Stimulated activated CD4-positive, alpha-beta T cell treated with anti-CD3 and anti-CD28 coated beads, Interleukin-1b, Interleukin-23, amount 100 ng/mL, for 4 hours (primary cell): Measurements from ENCODE around the gene KIRREL3.

Source experiments
- DNase-seq, 2 donors: peaks; one replicate each; pipeline ENCODE4 v3.0.0-alpha.2; 2020; ENCODE audit warnings: low read depth in 2 of 2

Gene KIRREL3

DNA sequence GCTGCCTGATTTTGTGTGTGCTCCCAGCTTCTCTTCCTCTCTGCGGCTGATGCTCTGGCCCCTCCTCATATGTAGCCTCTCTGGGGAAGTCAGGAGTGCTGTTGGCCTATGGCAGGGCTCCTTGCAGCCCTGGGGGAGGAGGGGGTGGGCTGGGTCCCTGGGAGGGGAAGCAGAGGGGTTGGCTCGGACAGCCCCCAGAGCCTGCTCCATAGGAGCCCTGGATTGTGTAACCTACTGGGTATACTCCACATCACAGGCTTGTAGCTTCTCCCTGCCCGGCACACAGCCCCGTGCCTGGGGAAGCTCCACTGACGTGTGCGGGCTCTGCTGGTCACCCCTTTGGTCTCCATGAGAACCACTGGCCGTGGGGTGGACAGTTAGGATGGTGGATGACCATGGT, 531.3 kb downstream of the KIRREL3 start:
- no peak for DNase-seq

DNA sequence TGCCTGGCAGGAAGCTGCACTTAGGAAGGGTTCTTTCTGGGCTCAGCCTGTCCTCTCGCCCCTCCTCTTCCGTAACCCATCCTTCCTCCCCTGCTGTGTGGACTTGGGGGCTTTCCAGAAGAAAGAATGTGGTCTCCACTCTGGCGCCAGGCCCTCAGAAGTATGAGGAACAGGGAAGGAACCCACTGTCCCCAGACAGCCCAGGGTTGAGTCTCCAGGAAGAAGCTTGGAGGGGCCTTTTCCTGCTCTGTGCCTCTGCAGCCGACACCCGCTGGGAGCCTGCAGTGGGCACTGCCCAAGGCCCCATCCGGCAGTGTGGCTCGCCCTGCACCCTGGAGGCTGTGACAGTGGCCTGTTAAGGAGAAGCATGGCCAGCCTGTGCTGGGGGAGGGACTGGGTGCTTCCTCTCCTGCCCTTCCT, 532.5 kb downstream of the KIRREL3 start:
- DNase-seq, result no peak

- DNase-seq, result no peak
These were observed 533.1 kb downstream of the KIRREL3 start for GRCh38 chr11:126467471-126467870.

- no peak for DNase-seq
These were observed 533.6 kb downstream of the KIRREL3 start for GRCh38 chr11:126467046-126467370.

GRCh38 chr11:126466236-126467045, 534.1 kb downstream of the KIRREL3 start:
- no peak for DNase-seq

- no peak for DNase-seq
These were observed 534.9 kb downstream of the KIRREL3 start for GRCh38 chr11:126465573-126466188.

GRCh38 chr11:126464796-126465195, 535.8 kb downstream of the KIRREL3 start:
- no peak for DNase-seq

GRCh38 chr11:126462422-126462821, 538.1 kb downstream of the KIRREL3 start:
- DNase-seq, result no peak

- no peak for DNase-seq
These were observed 538.6 kb downstream of the KIRREL3 start for GRCh38 chr11:126461996-126462395.

DNA sequence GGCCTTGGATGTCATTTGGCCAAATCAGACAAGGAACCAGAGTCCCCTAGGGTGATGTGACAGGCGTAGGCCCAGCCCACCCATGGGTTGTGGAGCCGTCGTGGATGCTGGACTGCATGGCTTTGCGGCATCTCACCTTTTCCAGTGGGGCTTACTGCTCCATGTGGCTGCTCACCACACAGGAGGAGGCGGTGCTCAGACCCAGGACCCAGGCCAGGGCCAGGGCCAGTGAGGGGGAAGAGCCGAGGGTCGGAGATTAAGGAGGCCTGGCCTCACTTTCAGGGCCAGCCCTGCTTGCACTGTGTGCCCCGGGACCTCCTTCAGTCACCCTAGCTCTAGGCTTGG, 539.5 kb downstream of the KIRREL3 start:
- no peak for DNase-seq

GRCh38 chr11:126460417-126461095, 540.0 kb downstream of the KIRREL3 start:
- DNase-seq, result no peak

DNA sequence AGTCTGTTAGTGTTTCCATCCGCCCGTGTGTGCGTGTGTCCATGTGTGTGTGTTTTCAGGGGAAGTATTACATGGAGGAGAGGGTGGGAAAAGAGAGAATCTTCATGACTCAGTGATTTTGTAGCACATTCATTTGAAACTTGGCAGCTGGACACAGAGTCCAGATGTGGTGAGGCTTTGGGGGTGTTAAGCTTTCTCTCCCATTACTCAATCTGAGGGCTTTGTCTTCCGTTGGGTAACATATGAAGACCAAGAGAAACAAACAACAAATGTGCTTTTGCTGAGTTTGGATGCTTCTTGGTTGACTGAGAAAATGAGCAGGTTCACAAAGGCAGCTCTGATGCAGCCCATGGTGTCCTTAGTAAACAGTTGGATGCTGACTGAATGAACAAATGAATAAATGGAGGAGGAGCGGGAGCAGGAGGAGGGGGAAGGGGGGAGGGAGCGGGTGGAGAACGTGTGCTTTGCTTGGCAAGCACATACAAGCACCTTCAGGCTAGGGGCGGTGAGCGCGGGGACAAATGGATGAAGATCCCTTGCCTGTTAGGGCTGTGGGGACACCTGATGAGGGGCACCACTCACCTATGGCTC, 540.8 kb downstream of the KIRREL3 start:
- DNase-seq, result no peak

DNA sequence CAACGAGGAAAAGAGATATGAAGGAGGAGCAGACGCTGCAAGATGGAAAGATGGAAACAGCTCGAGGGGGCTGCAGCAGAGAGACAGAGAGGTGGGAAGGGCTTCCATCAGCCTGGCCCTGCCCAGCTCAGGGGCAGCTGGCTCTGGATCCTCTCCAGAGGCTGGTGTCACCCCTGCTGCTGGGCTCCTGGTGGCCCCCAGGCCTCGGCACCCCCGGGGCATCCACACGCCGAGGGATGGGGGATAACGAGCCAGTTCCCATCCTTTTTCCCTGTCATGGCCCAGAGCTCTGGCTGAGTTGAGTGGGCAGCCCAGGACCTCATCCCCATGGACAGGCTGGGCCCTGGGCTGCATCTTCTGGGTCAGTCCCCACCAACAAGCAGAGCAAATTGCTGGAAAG, 542.8 kb downstream of the KIRREL3 start:
- DNase-seq, result no peak

DNA sequence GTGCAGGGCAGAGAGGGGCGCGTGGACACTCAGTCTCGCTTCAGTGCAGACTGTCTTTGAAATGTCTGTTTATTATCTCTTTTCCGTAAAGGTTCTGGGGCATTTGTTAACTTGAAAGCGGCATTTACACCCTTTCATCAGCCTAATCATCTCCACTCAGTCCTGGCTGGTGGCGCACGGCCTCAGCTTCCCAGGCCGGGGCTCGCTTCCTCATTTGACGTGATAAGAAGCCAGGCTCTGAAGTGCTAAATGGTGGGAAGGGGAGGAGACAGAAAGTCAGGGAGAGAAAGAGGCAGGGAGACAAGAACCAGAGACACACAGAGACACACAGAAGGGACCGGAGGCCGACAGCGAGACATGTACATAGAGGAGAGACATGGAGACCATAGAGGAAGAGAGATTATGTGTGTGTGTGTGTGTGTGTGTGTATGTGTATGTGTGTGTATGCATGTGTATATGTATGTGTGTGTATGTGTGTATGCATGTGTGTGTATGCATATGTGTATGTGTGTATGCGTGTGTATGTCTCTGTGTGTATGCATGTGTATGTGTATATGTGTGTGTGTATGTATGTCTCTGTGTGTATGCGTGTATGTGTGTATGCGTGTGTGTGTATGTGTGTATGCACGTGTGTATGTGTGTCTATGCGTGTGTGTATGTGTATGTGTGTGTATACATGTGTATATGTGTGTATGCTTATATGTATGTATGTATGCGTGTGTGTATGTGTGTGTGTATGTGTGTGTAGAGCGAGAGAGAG, 543.6 kb downstream of the KIRREL3 start:
- DNase-seq, result no peak

DNA sequence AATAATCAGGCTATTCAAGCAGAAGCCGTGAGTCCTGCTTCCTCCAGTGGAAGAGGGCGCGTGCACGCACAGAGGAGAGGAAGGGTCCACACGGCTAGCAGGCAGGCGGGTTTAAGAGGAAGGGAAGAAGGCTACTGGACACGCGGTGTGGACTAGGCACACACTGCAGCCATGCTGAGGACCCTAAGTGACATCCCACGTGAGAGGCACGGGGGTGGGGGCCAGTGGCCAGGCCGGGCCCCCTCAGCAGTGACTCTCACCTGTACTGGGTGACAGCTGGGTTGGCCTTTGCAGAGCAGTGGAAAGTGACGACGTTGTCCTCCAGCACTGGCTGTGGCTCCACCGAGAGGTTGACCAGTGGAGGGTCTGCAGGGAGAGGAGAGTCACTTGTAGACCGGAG, 544.5 kb downstream of the KIRREL3 start:
- no peak for DNase-seq

DNA sequence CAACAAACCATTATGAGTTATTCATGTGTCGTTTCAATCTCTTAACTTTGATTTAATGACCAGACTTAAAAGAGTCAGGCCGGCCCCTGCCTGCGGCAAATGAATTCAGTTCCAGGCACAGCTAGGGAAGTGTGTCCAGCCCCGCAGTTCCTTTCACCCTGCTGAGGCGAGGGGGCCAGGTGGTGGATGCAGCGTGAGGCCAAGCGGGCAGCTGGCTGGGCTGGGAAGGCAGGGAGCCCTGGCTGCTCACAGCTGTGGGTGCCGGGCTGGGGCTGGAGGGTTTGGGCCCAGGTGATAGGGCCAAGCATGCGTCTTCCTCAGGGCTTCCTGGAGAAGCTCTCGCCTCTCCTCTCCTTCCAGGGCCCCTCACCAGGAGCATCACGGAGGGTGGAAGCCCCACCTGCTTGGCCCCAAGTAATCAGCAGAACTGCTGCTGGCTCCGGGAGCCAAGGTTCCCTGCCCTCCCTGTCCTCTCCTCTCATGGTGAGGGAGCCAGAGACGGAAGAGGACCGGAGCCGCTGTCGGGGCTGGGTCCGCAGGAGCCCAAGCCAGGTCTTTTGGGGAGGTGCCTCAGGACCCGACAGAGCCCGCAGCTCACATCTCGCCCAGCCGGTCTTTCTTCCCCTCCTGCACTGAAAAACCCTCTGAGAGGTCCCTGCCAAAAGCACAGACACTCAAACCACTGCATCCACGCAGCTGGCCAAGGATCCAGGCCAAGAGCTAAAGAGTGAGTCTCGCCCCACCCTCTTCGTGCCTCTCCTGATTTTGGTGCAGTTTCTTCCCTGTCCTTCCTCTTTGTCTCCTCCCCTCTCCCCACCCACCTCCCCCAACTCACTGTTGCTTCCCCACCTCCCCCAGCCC, 548.1 kb downstream of the KIRREL3 start:
- DNase-seq, result no peak

DNA sequence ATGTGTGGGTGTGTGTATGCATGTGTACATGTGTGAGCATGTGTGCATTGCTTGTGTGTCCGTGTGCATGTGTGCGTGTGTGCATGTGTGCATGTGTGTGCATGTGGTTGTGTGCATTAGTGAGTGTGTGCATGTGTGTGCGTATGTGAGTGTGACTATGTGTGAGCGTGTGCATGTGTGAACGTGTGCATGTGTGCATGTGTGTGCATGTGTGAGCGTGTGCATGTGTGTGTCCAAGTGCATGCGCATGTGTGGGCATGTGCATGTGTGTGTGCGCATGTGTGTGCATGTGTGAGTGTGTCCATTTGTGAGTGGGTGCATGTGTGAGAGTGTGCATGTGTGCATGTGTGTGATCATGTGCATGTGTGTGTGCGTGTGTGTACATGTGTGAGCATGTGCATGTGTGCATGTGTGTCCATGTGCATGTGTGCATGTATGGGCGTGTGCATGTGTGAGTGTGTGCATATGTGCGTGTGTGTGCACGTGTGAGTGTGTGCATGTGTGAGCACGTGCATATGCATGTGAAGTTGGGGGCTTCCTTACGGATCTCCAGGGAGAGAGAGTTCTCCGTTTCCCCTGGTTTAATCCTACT, 549.3 kb downstream of the KIRREL3 start:
- no peak for DNase-seq

- no peak for DNase-seq
These were observed 549.8 kb downstream of the KIRREL3 start for GRCh38 chr11:126450806-126451205.

- no peak for DNase-seq
These were observed 550.4 kb downstream of the KIRREL3 start for GRCh38 chr11:126450198-126450597.

DNA sequence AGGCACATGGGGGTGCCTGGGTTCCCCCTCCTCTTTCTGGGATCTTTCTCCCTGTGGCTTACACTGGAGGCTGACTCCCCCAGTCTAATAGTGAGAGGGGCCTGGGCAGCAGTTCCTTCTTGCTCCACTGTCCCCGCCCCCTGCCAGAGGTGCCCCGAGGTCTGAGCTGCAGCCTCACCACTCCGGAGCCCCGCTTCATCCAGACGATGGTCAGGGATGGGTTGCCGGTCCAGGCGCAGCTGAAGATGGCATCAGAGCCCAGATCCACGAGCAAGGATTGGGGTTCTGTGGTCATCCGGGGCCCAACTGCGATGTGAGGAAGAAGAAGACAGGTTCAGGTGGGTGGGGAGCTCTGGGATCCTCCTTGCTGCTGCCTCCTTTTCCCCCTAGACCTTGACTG, 554.0 kb downstream of the KIRREL3 start:
- DNase-seq, result no peak

DNA sequence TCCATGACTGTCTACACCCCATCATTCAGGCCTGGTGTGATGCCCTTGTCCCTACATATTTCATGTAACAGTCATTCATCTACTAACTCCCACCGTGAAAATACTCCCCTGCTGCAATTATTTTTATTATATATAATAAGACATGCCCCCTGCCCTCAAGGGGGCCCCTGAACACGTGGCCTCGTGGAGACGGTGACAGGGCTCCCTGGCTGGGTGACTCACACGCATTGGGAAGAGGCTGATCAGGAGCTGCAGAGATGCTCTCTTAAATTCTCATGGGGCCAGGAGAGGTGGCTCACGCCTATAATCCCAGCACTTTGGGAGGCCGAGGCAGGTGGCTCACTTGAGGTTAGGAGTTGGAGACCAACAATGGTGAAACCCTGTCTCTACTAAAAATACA, 556.5 kb downstream of the KIRREL3 start:
- no peak for DNase-seq
